Gastroesophageal sphincter (tissue), 4 donors: ENCODE results near the gene WBP1L. TPM values are rescaled to one million over a fixed set of nuclear protein-coding genes. Genes with fewer than 3 reads are reported as not detected.
A peak's percentile ranks its signal among the peaks of the same experiment; 100 is the strongest.

ENCODE experiments used
- ATAC-seq: fragments of 150-250 bp; one replicate; pipeline ENCODE4 v1.9.1; 2016; ENCODE audit warnings: mild to moderate bottlenecking, moderate library complexity
- H3K27ac ChIP-seq, 4 donors: fragments of 200-600 bp; sonication (generic) in 3 of 4; 1 replicate in 3 of 4; 2 replicates in 1 of 4; pipeline ENCODE4 v1.5.1; 2016 to 2019
- H3K27me3 ChIP-seq: fragments of 200-600 bp; sonication (generic); one replicate; pipeline ENCODE4 v1.5.1; 2019
- H3K36me3 ChIP-seq, 2 donors: fragments of 200-600 bp; sonication (generic); one replicate each; pipeline ENCODE4 v1.5.1; 2019; ENCODE audit warnings: control low read depth in 1 of 2
- H3K4me1 ChIP-seq, 3 donors: fragments of 200-600 bp; sonication (generic); 1 replicate in 2 of 3; 2 replicates in 1 of 3; pipeline ENCODE4 v1.5.1; 2016 to 2019; ENCODE audit warnings: control low read depth in 2 of 3
- H3K4me3 ChIP-seq, 2 donors: fragments of 200-600 bp; sonication (generic); one replicate each; pipeline ENCODE4 v1.5.1; 2019; ENCODE audit warnings: mild to moderate bottlenecking in 1 of 2, moderate library complexity in 1 of 2
- H3K9me3 ChIP-seq, 3 donors: fragments of 200-600 bp; sonication (generic); one replicate each; pipeline ENCODE4 v1.5.1; 2017 to 2019; ENCODE audit warnings: control low read depth in 2 of 3
- CTCF ChIP-seq, 4 experiments: fragments of 200-600 bp in 2 of 4; fragments of 450-650 bp in 2 of 4; sonication (generic) in 1 of 4; IDR thresholded peaks; one replicate each; pipeline ENCODE4 v1.5.1; 2017 to 2019; ENCODE audit warnings: antibody characterized with exemption in 4 of 4, mild to moderate bottlenecking in 2 of 4, moderate library complexity in 2 of 4
- EP300 ChIP-seq: sonication (generic); formaldehyde crosslinking; IDR thresholded peaks from one replicate; pipeline ENCODE4 v1.6.1; 2017; ENCODE audit warnings: antibody characterized with exemption, mild to moderate bottlenecking
- POLR2A ChIP-seq, 2 donors: fragments of 450-650 bp; IDR thresholded peaks; one replicate each; pipeline ENCODE4 v1.6.1; 2017; ENCODE audit warnings: antibody characterized with exemption in 2 of 2, mild to moderate bottlenecking in 2 of 2, moderate library complexity in 1 of 2
- POLR2AphosphoS5 ChIP-seq: sonication (generic); formaldehyde crosslinking; IDR thresholded peaks from one replicate; pipeline ENCODE4 v1.6.1; 2017; ENCODE audit warnings: antibody characterized with exemption
- WGBS, 2 donors: methylation state at CpG; one replicate each; pipeline ENCODE4 v1.1.5; 2018; ENCODE audit warnings: low coverage in 1 of 2; 5-methylcytosine and 5-hydroxymethylcytosine counted together
- total RNA-seq, 4 donors: library from RNA; depleted of rRNA; stranded (reverse); fragments of >200 nt; gene quantifications; one replicate each; pipeline ENCODE4 v1.1.0, GENCODE V29; 2016

Gene WBP1L
- total RNA-seq, 4 donors from 2014 or later: 125 to 142 (median 132) TPM

- ATAC-seq: no peak
- no peaks in the 10 kb centered on the region for H3K9me3 ChIP-seq
- peaks cover 0 to 47% (median 0%) of the 10 kb centered on the region in 3 donors for H3K4me1 ChIP-seq
- peak overlapping the region; percentile 71 to 88 for H3K4me3 ChIP-seq
- no peaks in the 10 kb centered on the region for H3K27me3 ChIP-seq
- H3K36me3 ChIP-seq: no peaks in the 10 kb centered on the region
- TF ChIP-seq EP300 (no peak), CTCF (IDR thresholded peaks at IDR 0.05) (no peak), POLR2A (IDR thresholded peaks at IDR 0.05) (no peak), POLR2AphosphoS5 (peak; percentile 26)
- 0 to 2% methylated on average over 7 to 8 of the region's 9 CpGs for WGBS, 2 donors
- H3K27ac ChIP-seq: peak overlapping the region; percentile 83 to 97 (median 92)
Measured at GRCh38 chr10:102744374-102745051, 765 bp downstream of the WBP1L start.

- no peaks in the 10 kb centered on the region for H3K36me3 ChIP-seq
- ATAC-seq: no peak
- no peak for TF ChIP-seq EP300
- no peak for TF ChIP-seq POLR2A (IDR thresholded peaks at IDR 0.05)
- TF ChIP-seq CTCF (IDR thresholded peaks at IDR 0.05): no peak
- TF ChIP-seq POLR2AphosphoS5: no peak
- 28 to 45% methylated on average over 4 of the region's 4 CpGs for WGBS, 2 donors
- peak overlapping the region; percentile 83 to 97 (median 92) for H3K27ac ChIP-seq
- H3K9me3 ChIP-seq: no peaks in the 10 kb centered on the region
- H3K4me3 ChIP-seq: peak overlapping the region; percentile 71 to 88
- H3K4me1 ChIP-seq: peaks cover 0 to 48% (median 0%) of the 10 kb centered on the region in 3 donors
- H3K27me3 ChIP-seq: no peaks in the 10 kb centered on the region
Measured at GRCh38 chr10:102745157-102745556, 1.4 kb downstream of the WBP1L start.

- no peak overlapping the region for H3K4me3 ChIP-seq
- 48 to 49% methylated on average over 8 to 9 of the region's 9 CpGs for WGBS, 2 donors
- peaks cover 16 to 77% (median 24%) of the 10 kb centered on the region in 3 donors for H3K4me1 ChIP-seq
- no peaks in the 10 kb centered on the region for H3K27me3 ChIP-seq
- ATAC-seq: peak; percentile 91
- H3K9me3 ChIP-seq: no peaks in the 10 kb centered on the region
- H3K36me3 ChIP-seq: no peaks in the 10 kb centered on the region
- H3K27ac ChIP-seq: peak overlapping the region; percentile 82 to 96 (median 90)
- TF ChIP-seq POLR2AphosphoS5 (peak; percentile 86), CTCF (IDR thresholded peaks at IDR 0.05) (no peak)
Measured at GRCh38 chr10:102752266-102752930, 8.7 kb downstream of the WBP1L start.

- Histone ChIP-seq H3K36me3 (no peaks in the 10 kb centered on the region), H3K27ac (peak overlapping the region; percentile 82 to 96 (median 90)), H3K4me1 (peaks cover 16 to 83% (median 24%) of the 10 kb centered on the region in 3 donors), H3K27me3 (no peaks in the 10 kb centered on the region), H3K4me3 (no peak overlapping the region), H3K9me3 (no peaks in the 10 kb centered on the region)
- TF ChIP-seq POLR2AphosphoS5 (no peak), POLR2A (IDR thresholded peaks at IDR 0.05) (no peak), CTCF (IDR thresholded peaks at IDR 0.05) (peak in 3 of 4 experiments; percentile 69 to 74 (median 69)), EP300 (no peak)
- ATAC-seq: peak; percentile 71
- 25 to 42% methylated on average over 1 to 2 of the region's 4 CpGs for WGBS, 2 donors
Measured at GRCh38 chr10:102752934-102753664, 9.4 kb downstream of the WBP1L start.
